Measurements from ENCODE around the gene ZBTB38.

The ZBTB38 gene

DNA sequence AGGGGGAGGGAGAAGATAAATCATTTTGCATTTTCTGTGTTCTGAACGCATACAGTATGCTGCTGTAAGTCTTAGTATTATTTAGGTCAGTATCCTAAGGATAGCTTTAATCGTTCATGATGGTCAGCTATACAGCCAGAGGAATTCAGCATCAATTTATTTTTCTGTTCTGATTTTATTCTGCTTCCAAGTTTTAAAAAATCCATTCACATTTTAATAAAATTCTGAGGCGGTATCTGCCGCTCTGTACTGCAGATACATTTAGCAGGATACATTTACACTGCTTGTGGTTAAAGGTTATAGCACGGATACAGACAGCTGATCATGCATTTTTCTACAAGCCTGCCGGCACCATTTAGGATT is 17.8 kb downstream of the ZBTB38 start:
- DNase-seq (ENCODE audit: low spot score): no peak

DNA sequence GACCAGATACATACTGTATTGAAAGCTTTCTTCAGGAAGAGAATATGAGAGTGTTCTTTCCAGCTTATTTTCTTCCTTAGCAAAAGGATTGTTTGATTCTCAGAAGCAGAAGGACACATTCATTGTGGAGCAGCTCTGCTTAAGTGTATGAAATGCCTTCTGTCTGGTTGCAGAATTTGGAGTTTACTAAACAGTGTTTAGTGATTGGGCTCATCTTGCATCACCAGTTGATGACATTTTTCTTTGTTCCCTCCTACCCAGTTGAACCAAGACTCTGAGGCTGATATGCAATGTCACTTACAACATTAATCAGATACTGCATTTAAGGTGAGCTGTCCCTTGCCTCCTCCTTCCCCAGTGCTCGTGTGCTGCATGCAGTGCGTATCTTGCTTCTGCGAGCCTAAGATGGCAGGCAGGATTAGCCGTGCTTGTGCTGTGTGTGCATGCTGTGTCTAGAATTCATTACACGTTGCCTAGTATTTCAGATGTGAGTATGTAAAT is 18.4 kb downstream of the ZBTB38 start:
- DNase-seq (ENCODE audit: low spot score): peak; percentile 87

DNA sequence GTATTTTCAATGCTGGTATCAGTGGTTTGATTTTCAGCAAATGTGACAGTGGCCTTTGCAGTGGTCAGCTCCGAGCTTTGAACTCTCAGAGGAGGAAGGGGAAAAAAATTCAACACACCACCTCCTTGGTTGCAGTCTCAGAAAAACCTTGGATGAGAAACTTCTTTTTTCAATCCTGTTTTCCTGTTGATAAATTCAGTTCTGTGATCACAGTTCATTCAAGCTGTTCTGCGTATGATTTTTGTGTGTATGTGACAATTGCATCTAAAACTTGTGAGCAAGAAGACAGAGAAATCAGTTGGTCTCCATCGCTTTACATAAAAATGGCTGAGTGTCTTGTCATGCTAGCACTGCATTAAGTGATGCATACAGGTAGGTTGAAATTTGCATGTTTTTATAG is 19.2 kb downstream of the ZBTB38 start:
- DNase-seq (ENCODE audit: low spot score): peak; percentile 45

DNA sequence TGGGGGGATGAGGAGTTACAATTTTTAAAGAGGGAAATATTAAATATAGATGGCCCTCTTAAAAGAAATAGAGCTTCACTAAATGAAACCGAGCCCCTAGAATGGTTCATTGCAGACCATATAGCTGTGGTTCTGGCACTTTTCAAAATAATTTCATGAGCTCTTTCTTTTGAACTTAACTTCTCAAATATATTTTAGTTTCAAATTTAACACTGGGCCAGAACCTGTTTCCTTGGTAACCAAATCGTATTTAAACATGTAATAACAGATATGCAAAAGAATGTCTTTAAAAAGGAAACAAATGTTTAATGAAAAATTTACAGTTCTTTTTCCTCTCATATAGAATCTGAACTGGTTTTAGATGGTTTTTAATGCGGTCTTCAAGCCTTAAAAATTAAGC is 20.1 kb downstream of the ZBTB38 start:
- peak; percentile 28 for DNase-seq (ENCODE audit: low spot score)

DNA sequence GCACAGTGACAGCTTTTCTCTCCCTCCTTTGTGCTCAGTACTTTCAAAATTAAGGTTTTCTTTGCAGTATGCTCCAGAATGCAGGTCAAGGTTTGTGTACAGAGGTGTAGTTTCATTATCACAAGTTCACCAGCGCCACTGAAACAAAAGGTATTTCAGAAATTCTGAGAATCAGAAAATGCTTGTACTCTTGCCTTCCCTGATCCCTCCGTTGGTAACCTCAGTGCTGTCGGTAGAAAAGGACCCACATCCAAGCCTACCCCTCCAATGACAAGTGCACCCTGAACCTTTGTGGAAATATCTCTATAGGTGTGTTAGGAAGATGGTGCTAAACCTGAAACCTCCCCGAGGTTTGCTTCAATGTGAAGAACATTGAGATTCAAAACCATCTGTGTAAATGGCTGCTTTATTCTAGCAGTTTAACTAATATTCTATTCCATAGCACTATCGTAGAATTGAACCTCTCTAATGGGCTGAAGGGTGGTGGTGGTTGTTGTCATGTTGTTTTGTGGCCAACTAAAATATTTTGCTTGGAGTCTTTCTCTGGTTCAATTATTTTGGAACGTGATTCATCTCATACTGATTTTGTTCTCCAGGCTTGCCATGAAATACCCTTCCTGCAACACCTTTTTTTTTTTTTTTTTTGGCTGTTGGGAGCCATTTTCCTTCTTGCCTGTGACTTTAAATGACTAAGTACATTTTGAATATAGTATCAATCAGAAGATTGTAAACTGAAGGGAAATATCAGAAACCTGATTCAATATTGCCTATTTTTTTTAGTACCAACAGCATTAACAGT is 20.7 kb downstream of the ZBTB38 start:
- DNase-seq (ENCODE audit: low spot score): no peak

DNA sequence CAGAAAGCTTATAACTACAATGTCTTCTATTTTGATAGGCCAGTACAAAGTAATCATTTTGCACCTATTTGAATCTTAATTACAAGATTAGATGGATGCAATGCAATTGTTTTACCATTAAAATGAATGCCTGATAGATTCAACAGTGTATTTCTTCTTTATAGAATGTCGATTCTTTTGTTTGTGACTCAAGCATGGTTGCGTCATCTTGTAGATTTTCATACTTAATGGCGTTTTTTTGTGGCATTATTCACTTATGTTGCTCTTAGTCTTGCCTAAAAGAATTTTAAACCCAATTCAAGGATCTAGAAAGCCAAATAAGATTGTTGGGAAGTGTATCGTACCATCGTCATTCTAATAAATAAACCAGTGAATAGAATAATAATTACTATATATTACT is 21.4 kb downstream of the ZBTB38 start:
- no peak for DNase-seq (ENCODE audit: low spot score)

DNA sequence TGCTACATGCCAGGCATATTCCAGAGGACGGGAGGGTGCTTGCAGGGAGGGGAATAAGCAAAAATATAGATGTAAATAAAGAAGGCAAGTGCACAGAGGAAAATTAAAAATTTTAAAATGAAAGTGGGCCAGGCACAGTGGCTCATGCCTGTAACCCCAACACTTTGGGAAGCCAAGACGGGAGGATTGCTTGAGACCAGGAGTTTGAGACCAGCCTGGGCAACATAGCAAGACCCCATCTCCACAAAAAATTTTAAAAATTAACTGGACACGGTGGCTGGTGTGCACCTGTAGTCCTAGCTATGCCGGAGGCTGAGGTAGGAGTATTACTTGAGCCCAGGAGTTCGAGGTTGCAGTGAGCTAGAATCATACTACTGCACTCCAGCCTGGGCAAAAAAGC is 22.4 kb downstream of the ZBTB38 start:
- DNase-seq (ENCODE audit: low spot score): no peak

DNA sequence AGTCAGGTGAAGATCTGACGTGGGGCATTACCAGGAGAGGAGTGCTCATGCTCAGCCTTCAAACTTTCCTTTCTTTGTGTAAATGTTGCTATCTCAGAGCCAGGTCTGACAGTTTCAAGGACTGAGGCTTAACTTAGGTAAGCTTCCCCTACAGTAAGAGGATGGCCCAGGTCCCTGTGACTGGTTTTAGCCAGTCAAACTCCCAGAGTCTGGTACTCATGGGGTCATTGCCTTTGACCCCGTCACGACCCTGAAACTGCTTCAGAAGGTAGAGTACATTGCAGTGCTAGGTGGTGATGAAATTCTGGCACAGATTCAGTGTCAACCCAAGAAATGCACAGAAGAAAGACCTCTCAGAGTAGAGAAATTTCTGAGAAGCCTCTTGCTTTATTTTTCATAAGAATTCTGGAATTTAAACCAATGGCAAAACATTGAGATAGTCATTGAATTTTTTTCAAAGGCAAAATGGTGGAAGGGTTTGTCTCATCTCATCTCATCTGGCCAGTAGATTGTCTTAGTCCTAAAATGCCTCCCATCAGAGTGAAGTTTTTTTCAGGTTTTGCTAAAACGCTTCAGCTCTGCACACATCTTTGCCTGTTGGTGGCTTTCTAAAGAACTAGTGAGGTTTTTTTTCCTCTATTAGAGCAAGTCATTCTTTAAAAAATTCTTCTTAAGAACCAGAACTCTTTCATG is 23.1 kb downstream of the ZBTB38 start:
- DNase-seq (ENCODE audit: low spot score): no peak

DNA sequence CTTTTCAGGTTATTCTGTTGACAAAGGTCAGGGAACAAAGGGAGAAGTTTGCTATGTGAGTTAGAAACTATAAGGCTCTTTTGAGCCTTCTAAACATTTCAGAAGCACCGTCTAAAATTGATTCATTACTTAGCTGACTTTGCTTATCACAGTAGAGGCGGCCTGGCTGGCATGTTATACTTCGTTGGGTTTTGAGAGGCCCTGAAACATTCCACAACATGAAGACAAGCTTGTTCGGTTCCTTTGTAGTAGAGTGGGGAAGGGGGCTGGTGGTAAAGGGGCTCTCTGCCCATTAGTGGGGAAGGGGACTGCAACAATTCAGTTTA is 23.6 kb downstream of the ZBTB38 start:
- DNase-seq (ENCODE audit: low spot score): no peak

DNA sequence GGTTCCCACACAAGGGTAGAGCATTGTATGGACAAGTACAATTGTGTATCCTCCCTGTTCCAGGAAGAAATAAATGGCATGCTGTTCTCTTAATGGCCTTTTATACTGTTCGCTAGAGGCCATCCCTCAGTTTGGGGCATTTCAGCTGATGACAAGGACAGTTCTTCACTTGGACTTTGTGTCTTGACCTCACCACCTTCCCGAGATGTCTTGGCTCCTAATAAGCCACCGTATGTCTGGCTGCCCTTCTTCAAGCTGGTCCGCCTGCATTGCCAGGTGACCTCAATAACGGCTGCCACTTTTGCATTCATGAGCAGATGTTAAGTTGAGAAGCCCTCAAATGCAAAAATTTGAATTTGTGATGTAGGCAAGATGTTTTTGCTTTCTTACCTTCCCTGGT is 24.1 kb downstream of the ZBTB38 start:
- peak; percentile 48 for DNase-seq (ENCODE audit: low spot score)

DNA sequence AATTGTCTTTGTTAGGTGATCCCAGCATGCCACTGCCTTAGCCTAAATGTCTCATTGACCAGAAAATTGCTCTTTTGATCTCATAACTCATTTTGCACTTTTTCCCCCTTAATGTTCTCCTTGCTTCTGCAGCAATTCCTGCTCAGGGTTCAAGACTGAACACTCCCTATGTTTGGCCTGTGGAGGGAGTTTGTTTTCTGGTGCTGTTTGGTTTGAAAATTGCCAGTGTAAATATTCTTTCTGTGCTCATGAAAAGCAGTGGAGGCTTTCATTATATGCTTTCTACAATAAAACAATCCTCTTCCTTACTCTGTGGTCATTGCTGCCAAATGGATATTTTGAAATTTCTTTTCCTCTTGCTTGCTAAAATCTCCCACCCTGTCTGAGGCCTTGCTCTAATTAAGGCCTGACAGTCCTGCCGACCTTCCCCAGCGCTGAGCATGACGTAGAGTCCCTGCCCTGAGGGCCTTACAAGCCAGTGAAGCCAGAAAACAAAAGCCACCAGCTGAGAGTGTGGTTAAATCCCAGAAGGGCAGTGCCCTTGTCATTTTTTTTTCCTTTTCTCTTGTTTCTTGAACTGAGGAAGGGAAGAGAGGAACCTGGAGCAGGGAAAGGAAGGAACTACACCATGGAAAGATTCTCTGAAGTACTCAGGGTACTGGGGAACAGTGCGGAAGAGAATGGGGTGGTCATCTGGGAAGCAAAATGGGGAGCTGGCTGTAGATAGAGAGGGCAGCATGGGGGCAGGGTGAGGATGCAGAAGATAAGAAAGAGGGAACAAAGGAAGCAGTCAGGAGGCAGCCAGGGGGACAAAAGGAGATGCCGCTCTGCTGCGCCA is 24.8 kb downstream of the ZBTB38 start:
- DNase-seq (ENCODE audit: low spot score): peak; percentile 56

DNA sequence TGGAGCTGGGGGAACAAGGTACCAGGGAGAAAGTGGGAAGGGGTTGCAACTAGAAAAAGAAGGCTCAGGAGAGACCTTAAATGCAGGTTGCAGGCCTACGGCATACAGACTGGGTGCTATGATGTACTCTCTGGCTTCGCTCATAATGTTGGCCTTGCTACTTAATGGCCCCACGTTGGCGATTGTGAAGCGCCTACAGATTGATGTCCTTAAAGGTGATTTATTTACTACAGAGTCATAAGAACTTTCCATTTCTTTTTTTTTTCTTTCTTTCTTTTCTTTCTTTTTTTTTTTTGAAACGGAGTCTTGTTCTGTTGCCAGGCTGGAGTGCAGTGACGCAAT is 25.4 kb downstream of the ZBTB38 start:
- no peak for DNase-seq (ENCODE audit: low spot score)

DNA sequence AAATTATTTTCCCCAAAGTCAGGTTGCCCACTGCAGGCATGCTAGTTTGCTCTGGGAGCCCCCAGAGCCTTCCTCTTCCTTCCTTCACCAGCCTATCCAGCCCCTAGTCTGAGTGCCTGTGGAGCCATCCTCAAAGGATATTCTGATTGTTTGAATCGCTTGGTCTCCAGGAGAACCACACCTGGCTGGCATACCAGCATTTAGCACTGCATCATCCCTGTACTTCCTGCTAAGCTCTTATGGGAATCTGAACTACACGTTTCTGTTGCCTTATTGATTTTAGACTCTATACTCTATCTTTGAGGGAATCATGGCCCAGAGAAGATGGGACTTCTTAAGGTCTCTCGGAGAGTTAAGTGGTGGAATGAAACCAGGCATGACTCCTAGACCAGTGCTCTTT is 26.3 kb downstream of the ZBTB38 start:
- no peak for DNase-seq (ENCODE audit: low spot score)

DNA sequence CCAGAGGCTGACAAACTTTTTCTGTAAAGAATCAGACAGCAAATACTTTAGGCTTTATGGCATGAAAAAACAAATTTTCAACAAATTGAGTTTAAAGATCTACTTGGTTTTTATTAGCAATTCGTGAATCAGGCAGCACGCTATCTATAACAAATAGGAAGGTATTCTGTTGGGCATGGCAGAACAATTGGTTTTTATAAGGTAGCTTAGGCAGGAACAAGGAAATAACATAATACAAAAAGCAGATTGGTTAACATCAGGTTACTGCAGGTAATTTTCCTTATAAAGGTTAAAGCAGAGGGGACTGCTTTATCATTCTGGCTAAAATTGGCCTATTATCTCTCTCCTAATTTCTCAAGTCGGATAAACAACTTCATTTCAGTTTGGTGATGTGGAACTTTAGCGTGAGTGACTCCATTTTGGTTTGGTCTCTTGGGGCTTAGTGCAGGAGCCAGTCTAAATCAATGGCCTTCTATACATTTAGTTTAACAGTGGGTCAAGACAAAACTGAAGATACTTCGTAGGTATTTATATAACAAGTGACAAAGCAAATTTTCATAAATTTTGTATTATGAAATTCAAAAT is 26.8 kb downstream of the ZBTB38 start:
- no peak for DNase-seq (ENCODE audit: low spot score)

DNA sequence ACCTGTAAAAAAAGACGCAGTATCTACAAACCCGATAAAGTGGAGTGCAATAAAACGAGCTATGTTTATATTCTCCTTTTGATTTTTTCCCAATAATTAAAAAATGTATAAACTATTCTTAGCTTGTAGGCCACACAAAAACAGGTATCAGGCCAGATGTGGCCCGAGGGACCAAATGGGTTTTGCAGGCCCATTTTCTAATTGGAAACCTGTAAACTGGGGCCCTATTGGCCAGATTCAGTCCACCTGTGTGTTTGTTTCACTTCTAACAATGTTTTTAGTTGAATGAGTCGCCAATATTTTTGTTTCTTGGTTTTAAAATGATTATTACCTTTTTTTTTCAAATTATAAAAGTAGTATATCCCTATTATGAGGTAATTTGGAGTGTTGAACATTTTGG is 29.7 kb downstream of the ZBTB38 start:
- DNase-seq (ENCODE audit: low spot score): no peak

DNA sequence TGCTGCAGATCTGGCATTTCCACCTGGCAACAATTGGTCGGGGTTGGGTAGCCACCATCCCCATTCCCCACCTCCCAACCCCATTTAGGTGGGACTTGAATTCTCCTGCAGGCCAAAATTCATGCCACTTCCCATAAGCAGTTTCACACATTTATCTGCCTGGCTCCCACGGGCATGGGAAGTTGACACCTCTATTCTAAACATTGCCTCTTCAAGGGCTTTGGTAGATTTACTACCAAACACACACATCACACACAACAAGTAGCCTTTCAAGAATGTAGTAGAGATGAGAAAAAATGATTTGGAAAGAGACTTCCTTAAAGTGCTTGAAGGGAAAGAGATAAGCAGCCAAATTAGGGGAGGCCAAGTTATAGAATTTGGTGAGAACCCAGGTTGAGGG is 30.9 kb downstream of the ZBTB38 start:
- no peak for DNase-seq (ENCODE audit: low spot score)

DNA sequence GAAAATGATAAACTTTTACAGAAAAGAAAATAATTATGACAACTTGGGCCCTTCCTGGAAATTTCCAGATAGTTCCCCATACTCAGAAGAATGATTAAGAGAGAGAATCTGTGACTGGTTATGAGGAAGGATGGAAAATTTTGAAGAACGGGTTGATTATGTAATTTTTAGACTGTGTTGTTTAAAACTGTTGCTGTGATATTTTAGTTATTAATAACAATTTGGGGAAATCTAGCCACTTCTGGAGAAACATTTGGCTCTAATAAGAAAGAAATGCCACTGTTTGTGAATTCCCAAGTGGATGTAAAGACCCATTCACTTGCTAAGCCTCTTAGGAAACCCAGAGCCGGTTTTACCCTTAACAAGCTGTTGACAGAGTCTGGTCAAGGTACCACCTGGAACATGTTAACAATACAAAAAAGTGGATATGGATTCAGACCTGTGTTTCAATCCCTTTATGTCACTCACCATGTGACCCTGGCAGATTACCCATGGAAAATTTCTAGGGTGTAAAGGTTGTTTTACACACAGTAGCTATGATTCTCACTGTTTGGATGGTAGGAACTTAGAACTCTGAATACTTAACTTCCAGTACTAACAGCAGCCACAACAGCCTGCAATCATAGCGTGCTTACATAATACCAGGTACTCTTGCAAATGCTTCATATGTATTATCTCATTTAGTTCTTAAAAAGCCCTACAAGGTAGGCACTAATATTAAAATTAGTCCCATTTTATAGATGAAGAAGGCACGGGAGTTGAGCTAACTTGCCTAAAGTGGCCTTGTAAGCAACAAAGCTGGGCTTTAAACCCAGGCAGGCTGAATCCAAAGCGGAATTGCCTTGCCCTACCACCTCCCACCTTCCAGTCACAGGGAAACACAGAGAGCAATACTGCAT is 32.0 kb downstream of the ZBTB38 start:
- DNase-seq (ENCODE audit: low spot score): peak; percentile 46

DNA sequence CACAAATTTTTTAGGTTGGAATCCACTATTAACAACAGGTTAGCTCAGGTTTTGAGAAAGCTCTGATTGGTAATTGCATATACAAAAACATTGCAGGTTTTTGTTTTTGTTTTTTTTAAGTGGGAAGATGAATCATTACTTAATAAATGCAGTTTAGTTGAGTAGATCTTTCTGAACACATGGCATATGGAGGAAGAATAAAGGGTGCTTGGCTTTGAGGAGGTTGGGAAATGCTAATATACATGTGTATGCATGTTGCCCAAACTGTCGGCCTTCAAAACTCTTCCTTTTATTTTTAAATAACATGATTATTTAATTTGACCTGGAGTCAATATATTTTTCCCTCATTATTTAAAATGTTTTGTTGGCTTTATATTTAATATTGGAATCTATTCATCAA is 32.8 kb downstream of the ZBTB38 start:
- DNase-seq (ENCODE audit: low spot score): no peak

DNA sequence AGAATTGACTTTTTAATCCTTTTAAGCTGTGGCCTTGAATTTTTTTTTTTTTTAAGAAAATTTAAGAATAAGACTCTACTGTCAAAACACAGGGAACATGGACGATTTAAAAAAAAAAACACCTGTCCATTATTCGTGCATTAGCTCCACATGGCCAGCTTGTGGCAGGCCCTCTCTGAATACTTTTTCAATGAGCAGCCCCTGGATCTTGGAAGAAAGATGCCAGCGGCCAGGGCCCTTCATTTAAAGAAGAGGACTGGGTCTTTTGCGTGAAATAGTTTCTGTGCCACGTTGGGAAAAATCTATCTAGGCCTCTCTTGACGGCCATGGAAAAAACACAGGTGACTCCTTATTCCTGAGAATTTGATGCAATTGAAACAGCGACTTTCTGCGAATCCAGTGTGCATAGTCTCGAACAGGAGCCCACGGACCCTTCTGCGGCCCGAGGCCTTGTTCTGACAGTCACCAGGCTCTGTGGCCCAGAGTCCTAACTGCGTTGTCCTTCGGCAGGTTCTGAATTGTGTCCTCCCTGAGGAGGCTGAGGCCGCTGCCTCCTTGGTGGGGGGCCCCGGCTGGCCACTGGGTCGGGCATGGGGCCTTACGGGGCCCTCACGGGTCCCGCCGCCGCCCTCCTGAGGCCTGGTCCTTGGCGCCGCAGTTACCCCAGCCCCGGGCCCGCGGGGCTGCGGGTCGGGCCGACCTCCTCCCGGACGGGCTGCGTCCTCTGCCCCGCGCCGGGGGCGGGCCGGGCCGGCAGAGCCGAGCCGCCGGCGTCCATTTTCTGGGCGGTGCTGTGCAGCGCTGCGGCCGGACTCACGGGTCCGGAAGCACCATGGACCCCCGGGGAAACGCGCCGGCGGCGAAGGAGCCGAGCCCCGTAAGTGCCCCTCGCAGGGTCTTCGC is 33.5 kb downstream of the ZBTB38 start:
- peak; percentile 56 for DNase-seq (ENCODE audit: low spot score)

DNA sequence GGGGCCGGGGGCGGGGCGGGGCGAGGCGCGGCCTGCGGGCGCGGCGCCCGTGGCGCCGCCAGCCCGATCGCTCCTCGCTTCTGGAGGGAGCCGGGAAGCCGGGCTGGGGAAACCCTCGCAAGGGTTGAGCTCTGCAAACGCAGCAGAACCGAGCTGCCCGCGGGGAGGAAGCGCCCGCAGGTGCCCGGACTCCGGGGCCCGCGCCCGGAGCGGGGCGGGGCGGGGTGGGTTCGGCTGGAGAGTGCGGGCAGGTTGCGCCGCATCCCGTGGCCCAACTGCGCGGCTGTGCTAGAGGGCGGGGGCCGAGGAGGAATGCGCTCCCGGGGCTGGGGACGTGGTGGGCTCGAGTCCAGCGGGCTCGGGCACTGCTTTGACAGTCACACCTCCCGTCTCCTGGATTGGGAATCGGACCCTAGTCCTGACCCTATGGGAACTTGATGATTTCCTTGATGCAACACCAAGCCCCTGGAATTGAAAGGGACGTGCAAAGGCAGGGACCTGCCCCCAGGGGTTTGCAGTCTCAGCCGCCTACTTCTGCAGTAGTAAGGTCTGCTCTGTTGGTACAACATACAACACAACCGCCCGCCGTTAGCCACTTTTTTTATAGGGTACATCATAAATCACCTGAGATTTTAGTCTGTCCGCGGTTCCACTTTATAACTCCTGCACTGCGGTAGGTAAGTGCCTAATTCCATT is 34.3 kb downstream of the ZBTB38 start:
- peak; percentile 60 for DNase-seq (ENCODE audit: low spot score)
